ENCODE results near the gene MRTFA.

Gene MRTFA

GRCh38 chr22:40482886-40483285 is 153.6 kb downstream of the MRTFA start:
- H3K4me3 ChIP-seq (ENCODE audit: control insufficient read depth, low read depth, low read length) = no peak overlapping the region
- TF ChIP-seq CTCF (IDR thresholded peaks at IDR 0.05; ENCODE audit: control insufficient read depth, insufficient read depth, low read depth, low read length, missing control alignments) = no peak
- no peak for DNase-seq (ENCODE audit: low read depth)

GRCh38 chr22:40482391-40482790 is 154.1 kb downstream of the MRTFA start:
- TF ChIP-seq CTCF (IDR thresholded peaks at IDR 0.05; ENCODE audit: control insufficient read depth, insufficient read depth, low read depth, low read length, missing control alignments) = no peak
- DNase-seq (ENCODE audit: low read depth) = no peak
- H3K4me3 ChIP-seq (ENCODE audit: control insufficient read depth, low read depth, low read length) = no peak overlapping the region

GRCh38 chr22:40480996-40481395 is 155.5 kb downstream of the MRTFA start:
- TF ChIP-seq CTCF (IDR thresholded peaks at IDR 0.05; ENCODE audit: control insufficient read depth, insufficient read depth, low read depth, low read length, missing control alignments) = no peak
- H3K4me3 ChIP-seq (ENCODE audit: control insufficient read depth, low read depth, low read length) = no peak overlapping the region
- DNase-seq (ENCODE audit: low read depth) = no peak

GRCh38 chr22:40479887-40480538 is 156.5 kb downstream of the MRTFA start:
- no peak for TF ChIP-seq CTCF (IDR thresholded peaks at IDR 0.05; ENCODE audit: control insufficient read depth, insufficient read depth, low read depth, low read length, missing control alignments)
- H3K4me3 ChIP-seq (ENCODE audit: control insufficient read depth, low read depth, low read length) = no peak overlapping the region
- DNase-seq (ENCODE audit: low read depth) = no peak

GRCh38 chr22:40479126-40479800 is 157.3 kb downstream of the MRTFA start:
- no peak for TF ChIP-seq CTCF (IDR thresholded peaks at IDR 0.05; ENCODE audit: control insufficient read depth, insufficient read depth, low read depth, low read length, missing control alignments)
- DNase-seq (ENCODE audit: low read depth) = no peak
- H3K4me3 ChIP-seq (ENCODE audit: control insufficient read depth, low read depth, low read length) = no peak overlapping the region

- TF ChIP-seq CTCF (IDR thresholded peaks at IDR 0.05; ENCODE audit: control insufficient read depth, insufficient read depth, low read depth, low read length, missing control alignments) = no peak
- H3K4me3 ChIP-seq (ENCODE audit: control insufficient read depth, low read depth, low read length) = no peak overlapping the region
- no peak for DNase-seq (ENCODE audit: low read depth)
Observed at GRCh38 chr22:40478338-40479125, 158.0 kb downstream of the MRTFA start.
